22Rv1 (cell line): ENCODE data around the gene AGBL1.

ENCODE experiments used
- H3K27ac ChIP-seq: fragments of 450-650 bp; 2 replicates; pipeline ENCODE4 v1.5.1; 2017
- ZFX ChIP-seq: fragments of 450-650 bp; IDR thresholded peaks from 2 replicates; pipeline ENCODE4 v1.6.1; 2017; ENCODE audit warnings: antibody characterized with exemption, borderline replicate concordance
- TF ChIP-seq, protein P1 (sequence below): fragments of 450-650 bp; IDR thresholded peaks from 2 replicates; pipeline ENCODE4 v1.5.1; 2017; ENCODE audit warnings: mild to moderate bottlenecking

AGBL1 gene

DNA sequence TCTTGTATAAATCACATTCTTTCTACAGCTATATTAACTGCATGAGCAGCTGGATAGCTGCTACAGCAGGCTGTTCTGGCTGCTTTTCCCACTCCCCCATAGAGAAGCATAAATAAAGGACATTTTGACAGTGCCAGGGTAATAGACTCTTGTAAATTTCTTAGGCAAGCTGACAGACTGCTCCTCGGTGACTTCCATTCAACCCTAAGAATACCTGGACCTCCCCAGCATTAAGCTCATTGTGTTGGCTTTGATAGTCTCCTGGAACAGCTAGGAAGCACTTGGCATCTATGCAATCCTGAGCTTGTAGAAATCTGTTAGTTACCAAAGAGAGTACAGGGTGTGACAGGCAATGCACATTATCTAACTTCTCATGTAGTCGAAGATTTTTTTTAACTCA is 475.4 kb downstream of the AGBL1 start:
- H3K27ac ChIP-seq = no peak overlapping the region
- TF ChIP-seq ZFX = no peak

DNA sequence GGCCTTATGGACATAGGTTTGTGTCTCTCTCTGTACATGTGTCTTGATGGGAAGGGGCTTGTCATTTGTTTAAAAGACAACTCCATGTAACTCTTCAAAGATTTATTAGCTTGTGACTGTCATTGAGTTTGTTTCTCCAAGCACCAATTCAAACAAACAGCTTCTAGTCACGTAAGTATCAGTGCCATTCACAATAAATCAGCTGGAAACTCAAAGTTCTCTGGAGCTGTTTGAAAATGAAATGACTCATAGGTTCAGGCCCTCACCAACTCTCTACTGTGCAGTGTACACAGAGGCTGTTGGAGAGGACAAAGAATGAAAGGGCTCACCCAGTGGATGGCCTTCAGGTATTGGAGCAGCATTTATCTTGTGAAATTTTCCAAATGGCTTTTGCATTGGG is 476.3 kb downstream of the AGBL1 start:
- no peak overlapping the region for H3K27ac ChIP-seq
- TF ChIP-seq ZFX = no peak
- TF ChIP-seq, protein P1, sequence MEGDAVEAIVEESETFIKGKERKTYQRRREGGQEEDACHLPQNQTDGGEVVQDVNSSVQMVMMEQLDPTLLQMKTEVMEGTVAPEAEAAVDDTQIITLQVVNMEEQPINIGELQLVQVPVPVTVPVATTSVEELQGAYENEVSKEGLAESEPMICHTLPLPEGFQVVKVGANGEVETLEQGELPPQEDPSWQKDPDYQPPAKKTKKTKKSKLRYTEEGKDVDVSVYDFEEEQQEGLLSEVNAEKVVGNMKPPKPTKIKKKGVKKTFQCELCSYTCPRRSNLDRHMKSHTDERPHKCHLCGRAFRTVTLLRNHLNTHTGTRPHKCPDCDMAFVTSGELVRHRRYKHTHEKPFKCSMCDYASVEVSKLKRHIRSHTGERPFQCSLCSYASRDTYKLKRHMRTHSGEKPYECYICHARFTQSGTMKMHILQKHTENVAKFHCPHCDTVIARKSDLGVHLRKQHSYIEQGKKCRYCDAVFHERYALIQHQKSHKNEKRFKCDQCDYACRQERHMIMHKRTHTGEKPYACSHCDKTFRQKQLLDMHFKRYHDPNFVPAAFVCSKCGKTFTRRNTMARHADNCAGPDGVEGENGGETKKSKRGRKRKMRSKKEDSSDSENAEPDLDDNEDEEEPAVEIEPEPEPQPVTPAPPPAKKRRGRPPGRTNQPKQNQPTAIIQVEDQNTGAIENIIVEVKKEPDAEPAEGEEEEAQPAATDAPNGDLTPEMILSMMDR = no peak

DNA sequence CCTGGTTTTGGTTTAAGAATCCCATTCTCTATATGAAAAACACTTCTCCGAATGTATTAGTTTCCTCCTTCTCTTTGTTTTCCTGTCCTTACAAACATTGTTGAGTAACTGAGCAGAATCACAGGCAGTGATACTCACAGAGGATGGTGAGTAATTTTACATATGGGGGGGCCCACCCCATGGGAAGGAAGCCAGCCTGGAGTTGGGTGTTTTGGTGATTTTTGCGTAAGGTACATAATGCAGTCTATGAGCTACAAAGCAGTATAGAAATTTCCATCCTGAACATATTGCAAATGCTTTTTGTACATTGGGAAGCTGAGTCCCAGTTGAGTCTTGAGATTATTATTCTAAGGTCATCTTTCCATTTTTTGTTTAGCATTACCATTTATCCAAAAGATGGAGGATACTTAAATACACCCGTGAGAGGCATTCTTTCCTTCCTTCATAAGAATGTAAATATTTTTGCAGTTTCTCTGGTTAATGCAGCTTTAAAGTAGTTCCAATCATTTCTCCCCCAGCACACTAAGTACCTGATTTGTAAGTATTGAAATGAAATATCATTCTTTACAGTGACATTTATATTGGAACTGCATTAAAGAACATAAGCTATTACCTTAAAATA is 476.8 kb downstream of the AGBL1 start:
- no peak for TF ChIP-seq ZFX
- TF ChIP-seq, protein P1 = no peak
- H3K27ac ChIP-seq = no peak overlapping the region

DNA sequence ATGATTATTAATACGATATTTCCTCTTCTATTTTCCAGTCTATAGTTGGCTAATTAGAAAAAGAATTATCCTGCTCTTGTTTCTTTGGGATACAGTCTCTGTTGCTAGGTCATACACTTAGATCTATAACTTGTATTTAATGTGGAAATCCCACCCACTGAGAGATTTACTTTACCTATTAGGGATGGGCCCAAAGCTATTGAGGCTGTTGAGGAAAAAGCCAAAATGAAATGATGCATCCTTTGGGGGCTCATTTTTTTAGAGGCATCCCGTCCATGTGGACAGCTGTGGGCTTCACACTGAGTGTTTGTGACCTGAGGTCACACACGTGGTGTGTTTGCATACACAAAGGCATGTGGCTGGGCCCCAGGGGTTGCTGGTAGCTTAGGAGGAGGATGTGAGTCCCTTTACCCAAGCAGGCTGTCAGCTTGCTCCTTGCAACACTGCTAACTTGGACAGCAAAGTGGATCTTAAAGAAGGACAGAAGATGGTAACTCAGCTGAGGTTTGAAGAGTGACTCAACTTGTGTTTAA is 477.4 kb downstream of the AGBL1 start:
- TF ChIP-seq ZFX = no peak
- TF ChIP-seq, protein P1 = no peak

DNA sequence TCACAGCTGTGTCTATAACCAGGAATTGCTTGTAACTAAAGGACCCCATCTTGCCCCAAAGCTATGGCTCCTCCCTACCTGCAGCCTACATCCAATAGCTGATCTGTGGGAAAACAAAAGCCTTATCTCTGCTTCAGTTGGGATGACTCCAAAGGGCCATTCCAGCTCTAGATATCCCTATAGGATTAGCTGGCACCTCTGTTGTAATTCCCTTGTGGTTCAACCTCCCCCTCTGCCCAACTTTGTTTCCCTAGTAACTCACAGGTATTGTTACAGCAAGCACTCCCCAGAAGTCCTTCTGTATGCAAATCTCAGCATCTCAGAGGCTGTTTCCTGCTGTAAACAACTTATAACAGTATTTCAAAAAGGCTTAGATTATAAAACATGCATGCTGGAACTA is 478.6 kb downstream of the AGBL1 start:
- H3K27ac ChIP-seq = no peak overlapping the region
- TF ChIP-seq ZFX = no peak
- TF ChIP-seq, protein P1 = no peak

More for the DNA sequence above, 477.4 kb downstream of the AGBL1 start:
- no peak overlapping the region for H3K27ac ChIP-seq

DNA sequence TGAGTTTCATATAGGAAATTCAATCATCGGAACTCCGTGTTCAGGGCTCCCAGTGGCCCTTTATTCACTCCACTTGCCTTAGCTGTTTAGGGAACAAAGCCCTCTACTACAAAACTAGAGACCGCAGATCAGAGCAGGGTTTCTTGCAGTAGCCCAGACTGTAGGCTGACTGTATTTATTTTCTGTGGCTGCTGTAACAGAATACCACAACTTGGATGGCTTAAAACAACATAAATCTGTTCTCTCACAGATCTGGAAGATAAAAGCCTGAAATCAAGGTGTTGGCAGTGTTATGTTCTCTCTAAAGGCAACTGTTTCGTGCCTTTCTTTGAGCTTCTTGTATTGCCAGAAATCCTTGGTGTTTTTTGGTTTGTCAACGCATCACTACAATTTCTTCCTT is 479.0 kb downstream of the AGBL1 start:
- TF ChIP-seq, protein P1 = no peak
- TF ChIP-seq ZFX = no peak
- no peak overlapping the region for H3K27ac ChIP-seq

DNA sequence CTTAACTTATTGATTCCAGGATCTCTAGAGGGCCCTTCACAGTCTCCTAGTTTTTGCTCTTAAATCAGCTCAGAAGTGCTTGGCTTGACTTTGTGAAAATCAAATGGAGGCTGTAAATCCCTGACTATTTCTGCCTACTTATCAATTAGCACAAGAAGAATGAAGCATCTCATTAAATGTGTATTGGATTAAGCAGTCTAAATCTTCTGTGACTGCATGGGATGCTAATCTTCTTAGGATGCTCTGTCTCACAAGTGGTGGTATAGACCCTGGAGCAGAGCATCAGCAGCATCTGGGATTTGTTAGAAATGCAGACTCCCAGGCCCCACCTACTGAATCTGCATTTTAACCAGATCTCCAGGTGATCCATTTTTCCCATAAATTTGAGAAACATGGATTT is 488.7 kb downstream of the AGBL1 start:
- TF ChIP-seq, protein P1 = no peak
- no peak for TF ChIP-seq ZFX

DNA sequence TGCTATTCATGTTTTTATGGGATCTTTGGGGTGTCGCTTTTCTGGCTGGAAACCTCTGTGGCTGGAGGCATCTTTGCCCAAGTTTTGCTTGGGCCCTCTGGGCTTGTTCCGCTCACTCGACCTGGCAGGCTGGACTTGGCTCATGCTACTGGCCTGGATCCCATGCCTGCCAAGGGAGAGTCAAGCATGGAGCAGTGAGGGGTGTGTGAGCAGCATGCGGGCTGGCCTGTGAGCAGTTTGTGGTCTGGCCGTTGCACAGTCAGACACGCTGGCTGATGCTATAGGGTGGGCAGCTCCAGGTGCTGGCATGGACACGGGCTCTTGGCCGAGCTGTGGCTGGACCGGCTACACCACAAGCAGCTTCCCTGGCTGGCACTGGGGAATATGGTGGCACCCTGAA is 491.1 kb downstream of the AGBL1 start:
- TF ChIP-seq ZFX = no peak
- TF ChIP-seq, protein P1 = no peak
- no peak overlapping the region for H3K27ac ChIP-seq

More for the DNA sequence above, 488.7 kb downstream of the AGBL1 start:
- no peak overlapping the region for H3K27ac ChIP-seq
